ENCODE results near the gene ATP2B2. TPM values are rescaled to one million over a fixed set of nuclear protein-coding genes. Genes with fewer than 3 reads are reported as not detected.

The ATP2B2 gene
- total RNA-seq, 4 donors from 2014 or later, result 0.11 to 0.42 (median 0.15) TPM; not detected in 1

DNA sequence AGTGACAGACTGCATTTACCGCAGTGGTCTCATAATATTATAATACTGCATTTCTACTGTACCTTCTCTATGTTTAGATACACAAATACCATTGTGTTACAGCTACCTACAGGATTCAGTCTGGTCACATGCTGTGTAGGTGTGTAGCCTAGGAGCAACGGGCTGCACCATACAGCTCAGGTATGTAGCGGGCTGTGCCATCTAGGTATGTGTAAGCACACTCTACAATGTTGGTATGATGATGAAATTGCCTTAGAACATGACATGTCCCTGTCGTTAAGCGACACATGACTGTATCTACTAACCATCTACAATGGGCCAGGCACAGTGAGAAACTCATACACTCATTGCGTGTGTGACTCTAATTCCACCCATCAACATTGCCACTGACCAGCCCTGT, 99.0 kb downstream of the ATP2B2 start:
- intact Hi-C loops (cut with DNase I), result no loop called here
- H3K27ac ChIP-seq, result no peak overlapping the region
- H3K27me3 ChIP-seq, result no peaks in the 10 kb centered on the region
- TF ChIP-seq POLR2A (IDR thresholded peaks at IDR 0.05) (no peak), CTCF (IDR thresholded peaks at IDR 0.05) (no peak)
- no peak for DNase-seq
- H3K36me3 ChIP-seq, result no peaks in the 10 kb centered on the region
- WGBS, 2 donors, result 71 to 73% methylated on average over 6 of the region's 6 CpGs
- H3K4me1 ChIP-seq, result no peaks in the 10 kb centered on the region
- no peaks in the 10 kb centered on the region for H3K9me3 ChIP-seq
- no peak overlapping the region for H3K4me3 ChIP-seq (replicated peaks in 1 of 3)

GRCh38 chr3:10405816-10406215, 99.6 kb downstream of the ATP2B2 start:
- 64 to 80% methylated on average over 1 of the region's 1 CpG for WGBS, 2 donors
- Histone ChIP-seq H3K9me3 (no peaks in the 10 kb centered on the region), H3K27me3 (no peaks in the 10 kb centered on the region), H3K4me3 (replicated peaks in 1 of 3) (no peak overlapping the region), H3K36me3 (no peaks in the 10 kb centered on the region), H3K27ac (no peak overlapping the region), H3K4me1 (no peaks in the 10 kb centered on the region)
- DNase-seq, result no peak
- intact Hi-C loops (cut with DNase I), result no loop called here
- TF ChIP-seq POLR2A (IDR thresholded peaks at IDR 0.05), result no peak
- TF ChIP-seq CTCF (IDR thresholded peaks at IDR 0.05), result no peak

GRCh38 chr3:10404876-10405275, 100.5 kb downstream of the ATP2B2 start:
- no peak for DNase-seq
- Histone ChIP-seq H3K27ac (no peak overlapping the region), H3K36me3 (no peaks in the 10 kb centered on the region), H3K9me3 (no peaks in the 10 kb centered on the region), H3K4me1 (no peaks in the 10 kb centered on the region), H3K4me3 (replicated peaks in 1 of 3) (no peak overlapping the region), H3K27me3 (no peaks in the 10 kb centered on the region)
- TF ChIP-seq CTCF (IDR thresholded peaks at IDR 0.05) (no peak), POLR2A (IDR thresholded peaks at IDR 0.05) (no peak)
- intact Hi-C loops (cut with DNase I), result no loop called here
- 84 to 87% methylated on average over 3 of the region's 3 CpGs for WGBS, 2 donors

GRCh38 chr3:10404377-10404776, 101.0 kb downstream of the ATP2B2 start:
- Histone ChIP-seq H3K4me3 (replicated peaks in 1 of 3) (no peak overlapping the region), H3K9me3 (no peaks in the 10 kb centered on the region), H3K27ac (no peak overlapping the region), H3K36me3 (no peaks in the 10 kb centered on the region), H3K4me1 (no peaks in the 10 kb centered on the region), H3K27me3 (no peaks in the 10 kb centered on the region)
- intact Hi-C loops (cut with DNase I), result no loop called here
- DNase-seq, result no peak
- 65 to 75% methylated on average over 4 of the region's 4 CpGs for whole genome bisulfite sequencing, 2 donors
- TF ChIP-seq CTCF (IDR thresholded peaks at IDR 0.05), result no peak
- TF ChIP-seq POLR2A (IDR thresholded peaks at IDR 0.05), result no peak

DNA sequence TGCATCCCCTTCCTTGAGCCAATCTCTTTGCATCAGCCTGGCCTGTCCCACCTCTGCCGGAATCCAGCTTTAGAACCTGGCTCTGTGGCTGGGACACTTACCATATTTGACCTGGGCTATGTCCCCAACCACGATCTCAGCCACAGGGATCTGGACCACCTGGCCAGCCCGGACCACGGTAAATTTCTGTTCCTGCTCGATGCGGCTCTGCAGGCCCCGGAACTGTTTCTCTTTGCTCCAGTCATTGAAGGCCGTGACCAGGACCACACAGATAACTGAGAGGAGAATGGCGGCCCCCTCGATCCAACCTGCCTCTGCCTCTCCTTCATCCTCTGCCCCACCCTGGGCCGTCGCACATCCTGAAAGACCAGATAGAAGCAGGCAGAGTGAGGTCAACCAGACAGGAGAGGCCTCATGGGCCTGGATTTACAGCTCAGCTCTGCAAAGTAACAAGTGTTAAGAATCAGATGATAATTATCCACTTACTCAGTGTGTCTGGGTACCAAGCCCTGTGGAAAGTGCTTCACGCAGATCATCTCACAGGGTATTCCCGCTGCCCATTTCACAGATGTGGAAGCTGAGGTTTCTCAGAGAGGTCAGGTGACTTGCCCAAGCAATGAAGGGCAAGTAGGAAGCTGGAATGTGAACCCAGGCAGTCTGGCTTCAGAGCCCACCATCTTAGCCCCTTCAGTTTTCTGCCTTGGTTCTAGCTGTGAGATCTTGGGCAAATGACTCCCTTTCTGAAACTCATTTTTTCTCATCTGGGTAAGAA, 103.2 kb downstream of the ATP2B2 start:
- H3K9me3 ChIP-seq, result no peaks in the 10 kb centered on the region
- intact Hi-C loops (cut with DNase I), result no loop called here
- no peaks in the 10 kb centered on the region for H3K27me3 ChIP-seq
- no peak for DNase-seq
- H3K4me1 ChIP-seq, result no peaks in the 10 kb centered on the region
- no peak overlapping the region for H3K4me3 ChIP-seq (replicated peaks in 1 of 3)
- no peaks in the 10 kb centered on the region for H3K36me3 ChIP-seq
- WGBS, 2 donors, result 96% methylated on average over 14 of the region's 14 CpGs
- no peak overlapping the region for H3K27ac ChIP-seq
- TF ChIP-seq POLR2A (IDR thresholded peaks at IDR 0.05) (no peak), CTCF (IDR thresholded peaks at IDR 0.05) (no peak)

Data from thyroid gland (tissue), 4 donors.